ENCODE results near the gene C10orf62. TPM values are rescaled to one million over a fixed set of nuclear protein-coding genes. Genes with fewer than 3 reads are reported as not detected.

The C10orf62 gene
- total RNA-seq, 1 donor from 2014 or later: 0.97 TPM

Other genes starting within 250 kb of the C10orf62 start
- 13.8 TPM for gene RRP12, start 188.4 kb upstream of the C10orf62 start, total RNA-seq
- 220 TPM for gene PGAM1, start 163.5 kb upstream of the C10orf62 start, total RNA-seq
- 18.2 TPM for gene EXOSC1, start 143.7 kb upstream of the C10orf62 start, total RNA-seq
- 19.1 TPM for gene ZDHHC16, start 143.5 kb upstream of the C10orf62 start, total RNA-seq
- 37.7 TPM for gene MMS19, start 91.3 kb upstream of the C10orf62 start, total RNA-seq
- gene UBTD1, start 90.8 kb upstream of the C10orf62 start, total RNA-seq: 26.6 TPM
- 418 TPM for gene ANKRD2, start 16.9 kb upstream of the C10orf62 start, total RNA-seq
- gene HOGA1, start 5.3 kb upstream of the C10orf62 start, total RNA-seq: 15.6 TPM
- gene MORN4, start 43.8 kb downstream of the C10orf62 start, total RNA-seq: 8.0 TPM
- gene PI4K2A, start 51.0 kb downstream of the C10orf62 start, total RNA-seq: 11.0 TPM
- gene AVPI1, start 97.5 kb downstream of the C10orf62 start, total RNA-seq: 8.7 TPM
- 8.9 TPM for gene MARVELD1, start 124.0 kb downstream of the C10orf62 start, total RNA-seq
- gene ZFYVE27, start 147.4 kb downstream of the C10orf62 start, total RNA-seq: 11.7 TPM
- gene SFRP5, start 182.3 kb downstream of the C10orf62 start, total RNA-seq: 2.5 TPM

Measured in Right ventricle myocardium inferior (tissue), 1 donor.